Endothelial cell of umbilical vein (primary cell): ENCODE data around the gene SPON1. TPM values are rescaled to one million over a fixed set of nuclear protein-coding genes. Genes with fewer than 3 reads are reported as not detected.

Experiments
- BruUV-seq: library from RNA; stranded (reverse); fragments of 400-500 nt; replicated peaks from 2 replicates; lab custom pipeline; 2021; lab: Mats Ljungman, UMichigan
- CTCF ChIA-PET: fragments of 300-600, 350-600 bp; sonication (Branson Sonifier 250); formaldehyde crosslinking; loops from one replicate; lab custom pipeline; 2021; ENCODE audit warnings: antibody characterized with exemption, inconsistent platforms; lab: Charles Lee
- POLR2A ChIA-PET: fragments of 300-600, 350-600 bp; sonication (Branson Sonifier 250); formaldehyde crosslinking; loops from one replicate; lab custom pipeline; 2021; ENCODE audit warnings: antibody characterized with exemption, inconsistent platforms; lab: Charles Lee
- DNase-seq: peaks from one replicate; pipeline ENCODE4 v3.0.0-alpha.2; 2011; ENCODE audit warnings: low read depth, low spot score
- FAIRE-seq: peaks from 2 replicates; lab custom pipeline; 2011; peaks lifted over from hg19 to GRCh38; lab: Jason Lieb, UNC
- H2AFZ ChIP-seq: 2 replicates; pipeline ENCODE4 v1.6.0; 2012; ENCODE audit warnings: low read depth, low read length, control low read depth, inconsistent platforms
- H3K27ac ChIP-seq: 2 replicates; pipeline ENCODE4 v1.5.1; 2011; ENCODE audit warnings: low read depth, mild to moderate bottlenecking, control low read depth, low read length, moderate library complexity; ENCODE audit not compliant: insufficient read depth
- H3K27me3 ChIP-seq, 2 experiments: 2 replicates each; pipeline versions ENCODE4 v1.6.0 to v1.6.1; 2011; ENCODE audit warnings: low read length in 2 of 2, mixed read lengths in 1 of 2; ENCODE audit not compliant: control insufficient read depth in 2 of 2, insufficient read depth in 2 of 2
- H3K36me3 ChIP-seq, 2 experiments: 2 replicates in 1 of 2; 3 replicates in 1 of 2; pipeline ENCODE4 v1.5.1; 2011; ENCODE audit warnings: low read length in 2 of 2, mild to moderate bottlenecking in 1 of 2, moderate library complexity in 1 of 2; ENCODE audit not compliant: control insufficient read depth in 2 of 2, insufficient read depth in 2 of 2; ENCODE audit errors: extremely low read depth in 1 of 2
- H3K4me1 ChIP-seq: 3 replicates; pipeline ENCODE4 v1.5.1; 2011; ENCODE audit warnings: mild to moderate bottlenecking, low read length; ENCODE audit not compliant: control insufficient read depth, insufficient read depth; ENCODE audit errors: extremely low read depth
- H3K4me2 ChIP-seq: 2 replicates; pipeline ENCODE4 v1.6.1; 2011; ENCODE audit warnings: low read length, control low read depth, mixed read lengths; ENCODE audit not compliant: insufficient read depth
- H3K4me3 ChIP-seq, 3 experiments: fragments of 200-600 bp in 1 of 3; sonication (generic), shearing (Covaris generic) in 1 of 3; replicated peaks in 1 of 3; 2 replicates each; pipeline ENCODE4 v1.5.1; 2011 to 2016; ENCODE audit warnings: control low read depth in 3 of 3, low read length in 3 of 3, mild to moderate bottlenecking in 2 of 3, inconsistent platforms in 1 of 3, low read depth in 1 of 3, moderate library complexity in 1 of 3; ENCODE audit not compliant: insufficient read depth in 1 of 3
- H3K79me2 ChIP-seq: 2 replicates; pipeline ENCODE4 v1.6.0; 2012; ENCODE audit warnings: low read length, inconsistent platforms; ENCODE audit not compliant: control insufficient read depth, insufficient read depth
- H3K9ac ChIP-seq: replicated peaks from 2 replicates; pipeline ENCODE3; 2011; ENCODE audit warnings: low read length, control low read depth; ENCODE audit not compliant: insufficient read depth; ENCODE audit errors: extremely low read depth
- H3K9me1 ChIP-seq: replicated peaks from 3 replicates; pipeline ENCODE4 v1.6.0; 2011; ENCODE audit warnings: mild to moderate bottlenecking, low read length; ENCODE audit not compliant: control insufficient read depth, insufficient read depth; ENCODE audit errors: extremely low read depth
- H3K9me3 ChIP-seq: replicated peaks from 2 replicates; pipeline ENCODE4 v1.5.1; 2012; ENCODE audit warnings: low read length, inconsistent platforms; ENCODE audit not compliant: control insufficient read depth, insufficient read depth
- H4K20me1 ChIP-seq: replicated peaks from 2 replicates; pipeline ENCODE3; 2011; ENCODE audit warnings: mild to moderate bottlenecking, low read length; ENCODE audit not compliant: control insufficient read depth, insufficient read depth; ENCODE audit errors: extremely low read depth
- CTCF ChIP-seq, 2 donors: IDR thresholded peaks; 1 replicate in 1 of 2; 2 replicates in 1 of 2; pipeline ENCODE4 v1.5.1; 2011; ENCODE audit warnings: low read length in 2 of 2, mild to moderate bottlenecking in 2 of 2, moderate library complexity in 2 of 2, control low read depth in 1 of 2, inconsistent platforms in 1 of 2, low read depth in 1 of 2; ENCODE audit not compliant: insufficient read depth in 1 of 2; ENCODE audit errors: extremely low read depth in 1 of 2
- EZH2 ChIP-seq: IDR thresholded peaks from 2 replicates; pipeline ENCODE4 v1.6.1; 2012; ENCODE audit warnings: borderline replicate concordance, low read depth, mild to moderate bottlenecking, moderate library complexity, low read length, inconsistent platforms; ENCODE audit not compliant: severe bottlenecking
- FOS ChIP-seq: IDR thresholded peaks from 2 replicates; pipeline ENCODE4 v1.6.1; 2011; ENCODE audit warnings: mild to moderate bottlenecking, low read length, moderate library complexity, borderline replicate concordance; ENCODE audit not compliant: insufficient read depth
- GATA2 ChIP-seq: IDR thresholded peaks from 2 replicates; pipeline ENCODE4 v1.7.0; 2011; ENCODE audit warnings: low read depth, mild to moderate bottlenecking, moderate library complexity, mixed read lengths, low read length; ENCODE audit not compliant: insufficient read length, insufficient read depth
- JUN ChIP-seq: IDR thresholded peaks from 2 replicates; pipeline ENCODE4 v1.6.1; 2011; ENCODE audit warnings: borderline replicate concordance, low read depth; ENCODE audit not compliant: insufficient read length, insufficient read depth
- MAX ChIP-seq: IDR thresholded peaks from 2 replicates; pipeline ENCODE4 v1.6.1; 2011; ENCODE audit not compliant: insufficient read depth, insufficient read length
- MYC ChIP-seq: IDR thresholded peaks from one replicate; pipeline ENCODE4 v1.6.1; 2011; ENCODE audit warnings: mild to moderate bottlenecking, low read depth, low read length
- POLR2A ChIP-seq: IDR thresholded peaks from 2 replicates; pipeline ENCODE4 v1.6.1; 2012; ENCODE audit warnings: low read depth, mild to moderate bottlenecking, control low read depth, low read length
- POLR2AphosphoS5 ChIP-seq: IDR thresholded peaks from 2 replicates; pipeline ENCODE4 v1.6.1; 2012; ENCODE audit warnings: low read depth, mild to moderate bottlenecking, control low read depth, low read length, moderate library complexity; ENCODE audit not compliant: insufficient read depth
- dilution Hi-C: fragments of 300-500 bp; cut with MboI; formaldehyde crosslinking; loops from one replicate; pipeline ENCODE4 v1.15.0; 2019; ENCODE audit warnings: low sequenced_read_pairs; ENCODE audit not compliant: extremely low pct_ligation_motif_present
- intact Hi-C: fragments of 100-400 bp; cut with micrococcal nuclease; formaldehyde crosslinking; loops from one replicate; pipeline ENCODE4 v1.10.0; 2022
- polyA plus RNA-seq, 4 experiments: library from polyadenylated mRNA; depleted of rRNA in 3 of 4; stranded (reverse) in 3 of 4; unstranded in 1 of 4; fragments of >200 nt; gene quantifications; 2 replicates each; pipeline versions ENCODE4 v1.2.1 to v1.2.3, GENCODE V29; 2011 to 2012; ENCODE audit warnings: missing spikeins in 1 of 4
- total RNA-seq: library from RNA; stranded (reverse); gene quantifications from 2 replicates; pipeline ENCODE4 v1.2.3, GENCODE V29; 2021

SPON1 gene
- total and polyA plus RNA-seq, 2 donors (not counting 3 experiments of a cell fraction or from before 2014, with no cell fraction given) = 0.31 TPM; not detected in 1

GRCh38 chr11:13958641-13959400, 3.7 kb upstream of the SPON1 start:
- H3K9me1 ChIP-seq = no peaks in the 10 kb centered on the region
- no peaks in the 10 kb centered on the region for H3K4me1 ChIP-seq
- H3K9me3 ChIP-seq = no peaks in the 10 kb centered on the region
- H3K27me3 ChIP-seq = peaks cover 63 to 88% of the 10 kb centered on the region in 2 experiments
- DNase-seq = no peak
- H3K4me3 ChIP-seq = no peak overlapping the region
- H3K79me2 ChIP-seq = no peaks in the 10 kb centered on the region
- no peak overlapping the region for H2AFZ ChIP-seq
- intact Hi-C loops = loop anchor here (10.0 kb wide), 1 partner anchor 474 kb away; no protein-coding TSS in a partner anchor
- no peak for FAIRE-seq
- no peak overlapping the region for H3K9ac ChIP-seq
- TF ChIP-seq JUN (no peak), MAX (no peak), FOS (no peak), MYC (no peak), POLR2A (no peak), POLR2AphosphoS5 (no peak), CTCF (IDR thresholded peaks at IDR 0.05; ENCODE audit: extremely low read depth in 1 of 2, insufficient read depth in 1 of 2, low read depth in 1 of 2, low read length in 2 of 2) (no peak), EZH2 (no peak), GATA2 (no peak)
- H3K36me3 ChIP-seq = no peaks in the 10 kb centered on the region
- ChIA-PET POLR2A (no interaction called here), CTCF (interaction anchor here (3.8 to 5.0 kb wide), 2 partner anchors 190 to 292 kb away, joined by 22 to 48 read pairs; no protein-coding TSS in a partner anchor)
- H4K20me1 ChIP-seq = no peaks in the 10 kb centered on the region
- H3K4me2 ChIP-seq = no peak overlapping the region
- no TSS peak for BruUV-seq
- no peak overlapping the region for H3K27ac ChIP-seq
- dilution Hi-C loops = no loop called here
